PFSK-1 (cell line): ENCODE measurements around the gene GIPC2.

Experiments
- SIN3A ChIP-seq: IDR thresholded peaks from 2 replicates; pipeline ENCODE4 v1.6.1; 2012; ENCODE audit warnings: mild to moderate bottlenecking, low read length, moderate library complexity, borderline replicate concordance; ENCODE audit not compliant: insufficient read depth
- TAF1 ChIP-seq: IDR thresholded peaks from 2 replicates; pipeline ENCODE4 v1.6.1; 2012; ENCODE audit warnings: low read length, control low read depth, borderline replicate concordance; ENCODE audit not compliant: insufficient read depth

GRCh38 chr1:78053498-78053897, 7.7 kb downstream of the GIPC2 start:
- TF ChIP-seq TAF1 (no peak), SIN3A (no peak)
